Stimulated activated CD4-positive, alpha-beta T cell treated with anti-CD3 and anti-CD28 coated beads, TNF-alpha, amount 100 ng/mL, for 48 hours (primary cell): ENCODE data around the gene CCDC154.

Source experiments
- DNase-seq, 3 donors: peaks; one replicate each; pipeline ENCODE4 v3.0.0-alpha.2; 2020; ENCODE audit warnings: low read depth in 3 of 3

CCDC154 gene

DNA sequence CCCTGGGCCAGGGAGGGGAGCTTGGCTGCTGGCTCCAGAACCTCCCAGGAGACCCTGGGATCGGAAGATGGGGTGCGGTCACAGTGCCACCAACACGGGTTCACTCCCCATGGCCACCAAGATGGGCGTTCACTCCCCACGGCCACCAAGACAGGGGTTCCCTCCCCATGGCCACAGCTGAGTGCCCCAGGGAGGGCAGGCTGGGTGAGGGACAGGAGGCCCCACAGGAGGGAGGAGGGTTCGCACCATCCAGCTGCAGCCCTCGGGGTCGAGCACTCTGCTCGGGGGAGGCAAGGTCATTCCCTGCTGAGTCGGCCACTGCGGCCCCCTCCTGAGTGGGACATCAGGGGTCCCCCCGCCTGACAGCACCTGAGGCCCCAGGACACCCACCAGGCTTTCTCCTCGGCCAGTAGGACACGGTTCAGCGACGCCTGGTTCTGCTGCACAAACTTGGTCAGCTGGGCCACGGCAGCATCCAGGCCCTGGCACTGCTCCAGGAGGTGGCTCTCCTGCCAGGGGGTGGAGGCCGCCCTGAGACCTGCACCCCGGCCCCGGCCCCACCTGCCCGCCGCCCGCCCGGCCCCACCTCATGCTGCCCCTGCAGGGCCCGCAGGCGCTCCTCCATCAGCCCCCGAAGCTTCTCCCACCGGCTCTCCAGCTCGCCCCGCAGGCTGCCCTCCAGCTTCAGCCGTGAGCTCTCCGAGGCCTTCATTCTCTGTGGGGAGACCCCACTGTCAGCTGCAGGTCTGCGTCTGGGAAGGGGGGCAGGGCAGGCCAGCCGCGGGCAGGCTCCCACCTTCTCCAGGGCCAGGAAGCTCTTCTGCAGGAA is 5.9 kb downstream of the CCDC154 start:
- DNase-seq = no peak

DNA sequence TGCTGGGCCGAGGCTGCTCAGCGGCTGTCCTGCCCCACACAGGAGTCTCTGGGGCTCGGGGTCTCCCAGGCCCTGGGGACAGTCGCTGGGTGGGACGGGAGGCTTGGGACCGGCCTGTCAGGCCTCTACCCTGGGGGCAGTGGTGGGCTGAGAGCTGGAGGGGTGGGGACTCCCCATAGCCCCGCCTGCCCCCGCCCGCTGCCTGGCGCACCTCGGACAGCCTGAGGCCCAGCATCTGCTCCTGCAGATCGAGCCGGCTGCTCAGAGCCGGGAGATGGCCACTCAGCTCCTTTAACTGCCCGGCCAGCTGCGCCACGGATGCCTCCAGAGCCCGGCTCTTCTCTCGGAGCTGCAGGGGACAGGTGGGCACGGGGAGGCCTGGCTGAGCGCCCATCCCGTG is 6.8 kb downstream of the CCDC154 start:
- DNase-seq = no peak

- no peak for DNase-seq
These were observed 7.5 kb downstream of the CCDC154 start for GRCh38 chr16:1436731-1437355.

DNA sequence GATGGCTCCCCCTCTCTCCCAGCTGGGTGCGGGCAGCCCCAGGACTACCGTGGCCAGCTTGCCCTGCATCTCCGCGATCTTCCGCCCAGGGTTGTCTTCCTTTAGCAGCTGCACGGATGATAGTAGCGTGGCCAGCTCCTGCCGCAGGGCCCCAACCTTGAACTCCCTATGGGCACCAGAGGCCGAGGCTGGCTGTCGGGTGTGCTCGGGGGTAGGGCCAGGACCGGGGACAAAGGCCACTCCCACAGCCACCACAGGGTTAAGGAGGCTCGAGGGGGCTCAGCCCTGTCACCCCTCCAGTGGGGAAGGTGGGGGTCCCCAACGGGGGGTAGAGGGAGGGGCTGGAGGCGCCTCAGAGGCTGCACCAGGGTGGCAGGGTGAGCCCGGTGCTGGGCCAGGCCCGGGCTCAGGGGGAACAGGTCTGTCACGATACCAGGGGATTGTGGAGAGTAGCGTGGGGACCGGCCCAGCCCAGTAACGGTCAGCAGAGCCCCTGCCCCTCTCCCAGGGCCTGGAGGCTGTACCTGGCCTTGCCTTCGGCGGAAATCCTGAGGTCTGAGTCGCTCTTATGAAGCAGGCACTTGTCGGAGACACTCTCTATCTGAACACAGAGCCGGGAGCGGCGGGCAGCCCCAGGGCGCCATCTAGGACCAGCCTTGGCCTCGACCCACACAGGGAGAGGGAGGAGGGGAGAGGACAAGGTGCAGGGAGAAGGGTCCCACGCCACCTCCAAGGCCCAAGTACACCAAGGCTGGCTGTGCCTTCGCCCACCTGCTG is 8.2 kb downstream of the CCDC154 start:
- no peak for DNase-seq

- no peak for DNase-seq
These were observed 9.4 kb downstream of the CCDC154 start for GRCh38 chr16:1434644-1435592.

DNA sequence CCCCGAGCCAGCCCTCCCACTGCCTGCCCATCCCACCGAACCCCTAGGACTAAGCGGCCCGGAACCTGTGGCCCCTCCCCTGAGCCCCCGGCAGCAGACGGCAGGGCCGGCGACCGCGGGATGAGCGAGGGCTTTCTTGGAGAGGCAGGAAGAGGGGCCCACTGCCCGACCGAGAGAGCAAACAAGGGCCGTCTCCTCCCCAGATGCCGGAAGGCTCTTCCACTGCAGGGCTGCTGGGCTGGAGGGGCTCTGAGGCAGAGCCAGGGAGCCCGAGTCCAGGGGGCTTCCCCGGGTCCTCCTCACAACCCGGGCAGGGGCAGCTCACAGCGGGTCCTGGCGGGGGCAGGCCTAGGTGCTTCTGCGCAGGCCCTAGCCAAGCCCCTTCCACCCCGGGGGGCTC is 10.6 kb downstream of the CCDC154 start:
- no peak for DNase-seq

- no peak for DNase-seq
These were observed 11.1 kb downstream of the CCDC154 start for GRCh38 chr16:1433263-1433560.

DNA sequence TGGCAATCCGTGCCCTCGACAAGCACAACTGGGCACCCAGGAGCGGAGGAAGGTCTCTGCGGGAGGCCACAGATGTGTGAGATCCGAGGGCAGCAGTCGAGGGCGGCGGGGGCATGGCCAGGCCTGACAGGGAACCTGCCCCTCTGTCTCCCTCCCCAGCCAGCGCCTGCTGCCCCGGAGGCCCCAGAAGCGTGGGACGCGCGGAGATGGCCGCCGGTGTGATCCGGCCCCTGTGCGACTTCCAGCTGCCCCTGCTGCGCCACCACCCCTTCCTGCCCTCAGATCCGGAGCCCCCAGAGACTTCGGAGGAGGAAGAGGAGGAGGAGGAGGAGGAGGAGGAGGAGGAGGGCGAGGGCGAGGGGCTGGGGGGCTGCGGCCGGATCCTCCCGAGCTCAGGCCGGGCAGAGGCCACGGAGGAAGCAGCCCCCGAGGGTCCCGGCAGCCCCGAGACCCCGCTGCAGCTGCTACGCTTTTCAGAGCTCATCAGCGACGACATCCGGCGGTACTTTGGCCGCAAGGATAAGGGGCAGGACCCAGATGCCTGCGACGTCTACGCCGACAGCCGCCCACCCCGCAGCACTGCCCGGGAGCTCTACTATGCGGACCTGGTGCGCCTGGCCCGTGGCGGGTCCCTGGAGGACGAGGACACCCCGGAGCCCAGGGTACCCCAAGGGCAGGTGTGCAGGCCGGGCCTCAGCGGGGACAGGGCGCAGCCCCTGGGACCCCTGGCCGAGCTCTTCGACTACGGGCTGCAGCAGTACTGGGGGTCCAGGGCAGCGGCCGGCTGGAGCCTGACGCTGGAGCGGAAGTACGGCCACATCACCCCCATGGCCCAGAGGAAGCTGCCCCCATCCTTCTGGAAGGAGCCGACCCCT is 11.7 kb downstream of the CCDC154 start:
- DNase-seq = no peak

DNA sequence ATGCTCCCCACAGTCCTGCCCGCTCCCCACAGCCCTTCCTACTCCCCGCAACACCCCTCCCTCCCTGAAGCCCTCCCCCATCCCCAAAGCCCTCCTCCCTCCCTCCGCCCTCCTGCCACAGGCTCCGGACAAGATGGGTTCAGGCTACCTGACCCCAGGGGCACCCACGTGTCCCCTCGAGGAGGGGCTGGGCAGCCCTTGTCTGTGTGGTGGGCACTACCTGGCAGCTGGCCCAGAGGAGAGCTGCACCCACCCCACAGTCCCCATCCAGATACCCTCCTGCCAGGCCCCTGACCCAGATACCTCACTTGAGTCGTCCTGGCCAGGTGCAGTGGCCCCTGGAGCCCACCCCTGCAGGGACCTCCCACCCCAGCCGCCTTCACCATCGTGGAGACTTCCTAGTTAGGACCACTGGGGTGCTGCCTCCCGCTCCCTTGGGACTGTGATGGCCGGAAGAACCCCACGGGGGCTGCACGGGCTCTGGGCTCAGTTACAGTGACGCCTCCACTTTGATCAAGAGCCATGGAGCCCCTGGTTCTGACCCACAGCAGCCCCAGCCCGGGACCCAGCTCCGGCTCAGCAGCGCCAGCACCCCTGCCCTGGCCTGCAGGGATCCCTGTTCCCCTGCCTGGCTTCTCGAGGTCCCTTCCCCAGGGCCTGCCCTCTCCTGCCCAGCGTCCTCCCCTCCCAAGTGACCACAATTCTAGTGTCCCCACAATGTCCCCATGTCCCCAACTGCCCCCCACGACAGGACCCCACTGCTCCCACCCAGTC is 12.7 kb downstream of the CCDC154 start:
- no peak for DNase-seq

GRCh38 chr16:1430759-1431496 is 13.4 kb downstream of the CCDC154 start, which contains the start of gene PERCC1:
Gene PERCC1, plus strand, starts transcription at chr16:1431078. Its CDS starts 1,516 bp downstream, at chr16:1432594.
- DNase-seq = no peak

- DNase-seq = no peak
These were observed 14.1 kb downstream of the CCDC154 start for GRCh38 chr16:1430214-1430758.

GRCh38 chr16:1429631-1430030 is 14.7 kb downstream of the CCDC154 start:
- DNase-seq = no peak

DNA sequence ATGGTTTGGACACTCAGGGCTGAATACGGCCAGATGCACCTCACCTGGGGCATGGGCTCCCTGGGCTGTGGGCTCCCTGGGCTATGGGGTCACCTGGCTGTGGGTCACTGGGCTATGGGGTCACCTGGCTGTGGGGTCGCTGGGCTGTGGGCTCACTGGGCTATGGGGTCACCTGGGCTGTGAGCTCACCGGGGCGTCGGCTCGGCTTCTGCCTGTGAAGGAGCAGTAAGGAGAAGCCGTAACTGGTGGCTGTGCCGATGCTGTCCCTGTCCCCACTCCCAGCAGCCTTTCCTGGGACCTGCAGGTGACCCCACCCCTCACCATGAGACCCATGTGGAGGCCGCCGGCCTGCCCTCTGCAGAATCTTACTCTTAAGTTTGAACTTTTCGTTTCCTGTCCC is 15.3 kb downstream of the CCDC154 start:
- no peak for DNase-seq

DNA sequence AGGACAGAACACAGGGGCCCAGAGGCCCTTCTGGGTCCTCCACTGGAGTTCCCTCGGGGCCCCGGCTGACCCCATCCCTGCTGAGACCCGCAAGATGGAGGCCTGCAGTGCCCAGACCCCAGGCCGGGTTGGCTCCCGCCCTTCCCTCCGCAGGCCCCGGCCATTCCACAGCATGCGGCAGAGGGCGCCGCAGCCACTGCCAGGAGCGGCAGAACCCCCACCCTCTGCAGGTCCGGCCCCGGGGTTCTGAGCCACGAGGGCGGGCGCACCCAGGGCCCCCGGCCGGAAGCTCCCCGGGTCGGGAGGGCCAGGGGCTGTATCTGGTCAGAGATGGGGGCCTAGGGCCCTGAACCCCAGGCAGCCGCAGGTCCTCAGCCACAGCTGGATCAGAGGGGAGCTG is 15.8 kb downstream of the CCDC154 start:
- DNase-seq = peak in 2 of 3 donors; percentile 40 to 50

DNA sequence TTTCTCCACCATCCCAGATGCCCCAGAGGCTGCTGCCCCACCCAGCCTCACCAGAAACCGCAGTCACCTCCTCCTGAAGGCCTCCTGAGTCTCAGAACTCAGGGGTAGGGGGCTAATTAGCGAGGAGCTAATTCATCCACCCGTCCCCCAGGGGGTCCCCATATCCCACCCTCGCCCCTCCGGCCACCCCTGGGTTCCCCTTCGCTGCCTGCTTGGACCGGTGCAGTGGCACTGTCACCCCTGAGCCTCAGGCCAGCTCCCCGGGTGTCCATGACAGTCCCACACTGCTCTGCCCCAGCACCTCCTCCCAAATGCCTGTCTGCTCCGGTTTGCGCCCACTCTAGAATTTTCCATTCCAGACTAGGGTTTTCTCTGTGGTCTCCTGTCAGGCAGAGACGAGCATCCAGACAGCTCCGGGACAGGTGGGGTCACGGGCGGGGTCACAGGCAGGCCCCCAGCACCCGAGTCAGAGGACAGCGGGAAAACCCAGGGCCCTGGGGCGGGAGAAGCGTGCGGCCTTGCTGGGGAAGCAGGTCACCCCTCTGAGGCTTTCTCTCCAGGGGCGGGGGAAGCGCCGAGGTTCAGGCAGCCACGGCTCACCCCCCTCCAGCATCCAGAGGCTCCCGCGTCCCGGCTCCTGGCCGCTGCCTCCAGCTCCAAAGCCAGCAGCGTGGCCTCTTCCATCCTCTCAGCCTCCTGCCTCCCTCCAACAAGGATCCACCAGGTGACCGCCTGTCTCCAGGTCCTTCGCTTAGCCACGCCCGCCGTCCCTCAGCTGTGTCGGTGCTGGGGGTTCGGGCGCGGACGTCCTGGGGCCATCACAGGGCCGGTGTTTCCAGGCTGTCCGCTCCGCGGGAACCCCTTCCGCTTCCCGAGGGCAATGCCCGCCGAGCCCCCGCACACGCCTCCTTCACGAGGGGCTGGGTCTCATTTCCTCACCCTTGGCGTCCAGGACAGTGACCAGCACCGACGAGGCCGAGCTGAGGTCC is 16.6 kb downstream of the CCDC154 start:
- no peak for DNase-seq

GRCh38 chr16:1426734-1427471 is 17.5 kb downstream of the CCDC154 start:
- DNase-seq = no peak
